ENCODE data around the gene OR9Q1. TPM values are rescaled to one million over a fixed set of nuclear protein-coding genes. Genes with fewer than 3 reads are reported as not detected.

OR9Q1 gene
- total and polyA plus RNA-seq, 2 of the 8 experiments (the other 6 are each of a cell fraction or from before 2014, with no cell fraction given): not detected

- no peak overlapping the region for H3K27ac ChIP-seq (ENCODE audit: low read depth, low read length)
- FAIRE-seq (no peak), DNase-seq (ENCODE audit: low read depth in 1 of 2, low spot score in 2 of 2) (no peak)
- H3K4me2 ChIP-seq (ENCODE audit: insufficient read depth in 1 of 2, low read depth in 2 of 2, low read length in 2 of 2): no peak overlapping the region
- H4K5ac ChIP-seq (ENCODE audit: insufficient read length, low read depth, low read length): no peak overlapping the region
- H3K23ac ChIP-seq (ENCODE audit: insufficient read length): no peak overlapping the region
- no peak overlapping the region for H4K8ac ChIP-seq (ENCODE audit: extremely low read depth, insufficient read depth, low read length)
- H3K9me3 ChIP-seq (ENCODE audit: insufficient read depth in 2 of 2, low read depth in 1 of 2, low read length in 1 of 2): no peaks in the 10 kb centered on the region
- H3K79me2 ChIP-seq (ENCODE audit: control insufficient read depth in 1 of 2, insufficient read depth in 2 of 2, low read length in 2 of 2): no peaks in the 10 kb centered on the region
- no peaks in the 10 kb centered on the region for H3K23me2 ChIP-seq (ENCODE audit: low read depth, low read length)
- no peak overlapping the region for H3K14ac ChIP-seq (ENCODE audit: insufficient read length)
- no peaks in the 10 kb centered on the region for H3K27me3 ChIP-seq (replicated peaks in 1 of 4; ENCODE audit: control insufficient read depth in 3 of 4, extremely low read depth in 1 of 4, insufficient read depth in 3 of 4, low read length in 3 of 4)
- H2BK20ac ChIP-seq (ENCODE audit: low read length): no peak overlapping the region
- 65% methylated on average over 6 of the region's 6 CpGs; no CpG with 5 or more reads in 1 of the 2 experiments for WGBS, 2 experiments (ENCODE audit: extremely low coverage in 1 of 2, insufficient coverage in 1 of 2, insufficient read length in 1 of 2, insufficient replicate concordance in 2 of 2, low coverage in 1 of 2, low lambda C conversion rate in 2 of 2, missing lambda C conversion rate in 1 of 2)
- H3K36me3 ChIP-seq (ENCODE audit: control insufficient read depth in 2 of 4, insufficient read depth in 4 of 4, low read length in 3 of 4): no peaks in the 10 kb centered on the region
- no peak overlapping the region for H2AFZ ChIP-seq (ENCODE audit: low read length)
- no peaks in the 10 kb centered on the region for H3K4me1 ChIP-seq (replicated peaks in 1 of 4; ENCODE audit: control insufficient read depth in 3 of 4, insufficient read depth in 4 of 4, low read length in 3 of 4)
- no peak overlapping the region for H2AK5ac ChIP-seq (ENCODE audit: low read depth, low read length)
- H4K91ac ChIP-seq (replicated peaks; ENCODE audit: insufficient read length, low read length): no peak overlapping the region
- no peak overlapping the region for H2BK12ac ChIP-seq (ENCODE audit: low read depth, low read length)
- H3K79me1 ChIP-seq (ENCODE audit: low read depth, low read length): no peaks in the 10 kb centered on the region
- H2BK5ac ChIP-seq (ENCODE audit: low read depth, low read length): no peak overlapping the region
- H2BK15ac ChIP-seq (ENCODE audit: low read length): no peak overlapping the region
- H4K20me1 ChIP-seq (replicated peaks in 1 of 2; ENCODE audit: control insufficient read depth in 1 of 2, insufficient read depth in 2 of 2, low read length in 2 of 2): no peaks in the 10 kb centered on the region
- POLR2A ChIA-PET (ENCODE audit: partially characterized antibody): no interaction called here
- H3K4me3 ChIP-seq (ENCODE audit: extremely low read depth in 1 of 4, insufficient read depth in 2 of 4, low read depth in 3 of 4, low read length in 4 of 4): no peak overlapping the region
- H3K4ac ChIP-seq (replicated peaks; ENCODE audit: insufficient read length, low read depth, low read length): no peak overlapping the region
- no peak overlapping the region for H2BK120ac ChIP-seq (replicated peaks; ENCODE audit: low read depth, low read length)
- H3K9ac ChIP-seq (replicated peaks in 1 of 4; ENCODE audit: extremely low read depth in 1 of 4, low read depth in 3 of 4, low read length in 3 of 4): no peak overlapping the region
- H3K18ac ChIP-seq (ENCODE audit: extremely low read depth, low read length): no peak overlapping the region
- H3K56ac ChIP-seq (replicated peaks; ENCODE audit: insufficient read length, low read depth, low read length): no peak overlapping the region
- CTCF ChIA-PET (ENCODE audit: partially characterized antibody): no interaction called here
- no peak for TF ChIP-seq TCF12 (IDR thresholded peaks at IDR 0.05; ENCODE audit: low read depth, low read length)
- TF ChIP-seq USF2 (IDR thresholded peaks at IDR 0.05; ENCODE audit: low read length): no peak
- no peak for TF ChIP-seq EGR1 (IDR thresholded peaks at IDR 0.05; ENCODE audit: borderline replicate concordance, low read depth, low read length)
- no peak for TF ChIP-seq MAFK (IDR thresholded peaks at IDR 0.05; ENCODE audit: low read depth, low read length)
- no peak for TF ChIP-seq RNF2 (IDR thresholded peaks at IDR 0.05; ENCODE audit: borderline replicate concordance, low read depth, low read length, missing control alignments, poor library complexity, severe bottlenecking)
- no peak for TF ChIP-seq EZH2 (IDR thresholded peaks at IDR 0.05; ENCODE audit: low read depth, low read length, severe bottlenecking)
- TF ChIP-seq KDM1A (IDR thresholded peaks at IDR 0.05; ENCODE audit: borderline replicate concordance, low read length): no peak
- TF ChIP-seq POLR2A (IDR thresholded peaks at IDR 0.05; ENCODE audit: control extremely low read depth in 1 of 2, low read depth in 2 of 2, low read length in 2 of 2): no peak
- TF ChIP-seq SP1 (IDR thresholded peaks at IDR 0.05; ENCODE audit: low read depth, low read length): no peak
- TF ChIP-seq BCL11A (IDR thresholded peaks at IDR 0.05; ENCODE audit: low read depth in 2 of 2, low read length in 2 of 2): no peak
- no peak for TF ChIP-seq GABPA (IDR thresholded peaks at IDR 0.05; ENCODE audit: borderline replicate concordance, insufficient read depth, low read length)
- no peak for TF ChIP-seq PHF8 (conservative IDR thresholded peaks at IDR 0.05; ENCODE audit: low read depth, low read length)
- TF ChIP-seq FOSL1 (IDR thresholded peaks at IDR 0.05; ENCODE audit: insufficient read depth, low read depth, low read length): no peak
Observed at GRCh38 chr11:58011771-58012170, 11.9 kb upstream of the OR9Q1 start.
